GM12878 (cell line): ENCODE results near the gene MAF. TPM values are rescaled to one million over a fixed set of nuclear protein-coding genes. Genes with fewer than 3 reads are reported as not detected.

Source experiments
- ATAC-seq: fragments of 200-7000 bp; cut with Tn5 transposase; 3 replicates; pipeline ENCODE4 v1.9.1; 2020; ENCODE audit warnings: mild to moderate bottlenecking, moderate library complexity
- BruUV-seq: library from RNA; stranded (reverse); fragments of 400-500 nt; replicated peaks from 2 replicates; lab custom pipeline; 2021; lab: Mats Ljungman, UMichigan
- CTCF ChIA-PET: fragments of 300-600 bp; sonication (Branson Sonifier 250); formaldehyde crosslinking; extraction: SDS; loops from one replicate; lab custom pipeline; 2021; ENCODE audit warnings: inconsistent platforms; lab: Yijun Ruan, JAX
- POLR2A ChIA-PET: fragments of 350-600 bp; formaldehyde crosslinking; extraction: SDS; loops from one replicate; lab custom pipeline; 2021; ENCODE audit warnings: inconsistent platforms; lab: Charles Lee
- RAD21 ChIA-PET: fragments of 300-600 bp; sonication (Branson Sonifier 250); formaldehyde crosslinking; loops from one replicate; lab custom pipeline; 2023; ENCODE audit warnings: antibody characterized with exemption; ENCODE audit not compliant: unreplicated experiment; lab: Charles Lee
- SMC1A ChIA-PET: fragments of 300-600 bp; sonication (Branson Sonifier 250); formaldehyde crosslinking; loops from one replicate; lab custom pipeline; 2023; ENCODE audit not compliant: unreplicated experiment, uncharacterized antibody; lab: Charles Lee
- DNase-seq: peaks from one replicate; pipeline ENCODE4 v3.0.0-alpha.2; 2011; ENCODE audit warnings: low read depth, low spot score
- FAIRE-seq: peaks from 3 replicates; lab custom pipeline; 2011; peaks lifted over from hg19 to GRCh38; lab: Jason Lieb, UNC
- H2AFZ ChIP-seq: 2 replicates; pipeline ENCODE4 v1.6.0; 2011; ENCODE audit warnings: low read depth, low read length, control low read depth; ENCODE audit not compliant: control insufficient read depth
- H3K27ac ChIP-seq: 2 replicates; pipeline ENCODE4 v1.5.1; 2011; ENCODE audit warnings: control low read depth; ENCODE audit not compliant: control insufficient read depth, insufficient read depth
- H3K27me3 ChIP-seq, 2 experiments: replicated peaks in 1 of 2; 2 replicates each; pipeline versions ENCODE4 v1.6.0 to v1.6.1; 2011; ENCODE audit warnings: low read length in 1 of 2; ENCODE audit not compliant: control insufficient read depth in 2 of 2, insufficient read depth in 2 of 2
- H3K36me3 ChIP-seq, 2 experiments: 2 replicates each; pipeline ENCODE4 v1.5.1; 2011; ENCODE audit warnings: low read length in 1 of 2; ENCODE audit not compliant: control insufficient read depth in 2 of 2, insufficient read depth in 2 of 2
- H3K4me1 ChIP-seq: 2 replicates; pipeline ENCODE4 v1.6.1; 2011; ENCODE audit warnings: mild to moderate bottlenecking, low read length, moderate library complexity, mixed read lengths; ENCODE audit not compliant: control insufficient read depth, insufficient read depth
- H3K4me2 ChIP-seq: 2 replicates; pipeline ENCODE4 v1.6.0; 2011; ENCODE audit warnings: control low read depth; ENCODE audit not compliant: control insufficient read depth, insufficient read depth
- H3K4me3 ChIP-seq: fragments of 200-600 bp; sonication (generic); 2 replicates; pipeline ENCODE4 v1.5.1; 2016
- H3K79me2 ChIP-seq: 2 replicates; pipeline ENCODE4 v1.6.0; 2011; ENCODE audit warnings: low read length; ENCODE audit not compliant: control insufficient read depth, insufficient read depth
- H3K9ac ChIP-seq: 2 replicates; pipeline ENCODE4 v1.8.0; 2011; ENCODE audit warnings: low read length, control low read depth, mixed read lengths; ENCODE audit not compliant: control insufficient read depth, insufficient read depth
- H3K9me3 ChIP-seq: replicated peaks from 3 replicates; pipeline ENCODE4 v1.5.1; 2011; ENCODE audit warnings: mild to moderate bottlenecking, low read length; ENCODE audit not compliant: control insufficient read depth, insufficient read depth
- H4K20me1 ChIP-seq: 2 replicates; pipeline ENCODE4 v1.6.0; 2011; ENCODE audit not compliant: control insufficient read depth, insufficient read depth
- NRF1 ChIP-seq: conservative IDR thresholded peaks from 2 replicates; pipeline ENCODE4 v1.6.1; 2011; ENCODE audit warnings: mild to moderate bottlenecking, low read depth, low read length, improper control_type of control experiment
- RAD21 ChIP-seq: IDR thresholded peaks from 2 replicates; pipeline ENCODE4 v1.6.1; 2011; ENCODE audit warnings: mild to moderate bottlenecking, low read depth, low read length, moderate library complexity; ENCODE audit not compliant: insufficient read depth
- SMC3 ChIP-seq: IDR thresholded peaks from 2 replicates; pipeline ENCODE4 v1.6.1; 2011; ENCODE audit warnings: low read length, improper control_type of control experiment, borderline replicate concordance
- SREBF1 ChIP-seq: IDR thresholded peaks from 2 replicates; pipeline ENCODE4 v1.6.1; 2012; ENCODE audit warnings: mild to moderate bottlenecking, low read length
- SUZ12 ChIP-seq: fragments of 200-600 bp; sonication (generic); IDR thresholded peaks from one replicate; pipeline ENCODE4 v1.6.1; 2018; ENCODE audit warnings: antibody characterized with exemption, mild to moderate bottlenecking; ENCODE audit not compliant: unreplicated experiment
- WGBS: methylation state at CpG from one replicate; pipeline ENCODE4 v1.1.6; 2016; ENCODE audit warnings: low lambda C conversion rate; ENCODE audit not compliant: insufficient replicate concordance, insufficient coverage; ENCODE audit errors: missing lambda C conversion rate; 5-methylcytosine and 5-hydroxymethylcytosine counted together
- in situ Hi-C: fragments of 300-500 bp; cut with MboI; formaldehyde crosslinking; loops from 9 replicates; pipeline ENCODE4 v1.14.3; 2018; ENCODE audit warnings: mixed read lengths
- intact Hi-C: fragments of 100-400 bp; cut with micrococcal nuclease; formaldehyde crosslinking; loops from one replicate; pipeline ENCODE4 v1.14.2; 2022; ENCODE audit not compliant: unreplicated experiment
- polyA plus RNA-seq, 11 experiments: library from polyadenylated mRNA; depleted of rRNA in 4 of 11; unstranded in 6 of 11; stranded (reverse) in 5 of 11; fragments of >200 nt; fragmentation: Nextera tagmentation in 4 of 11; fragmentation: Illumina TruSeq in 1 of 11; extraction: Ambion mirVana in 4 of 11; extraction: Trizol in 1 of 11; gene quantifications; 1 replicate in 1 of 11; 2 replicates in 10 of 11; pipeline versions ENCODE4 v1.2.1 to v1.2.3, GENCODE V29; 2011 to 2016; ENCODE audit warnings: inconsistent platforms in 2 of 11, missing spikeins in 2 of 11, low read depth in 1 of 11
- total RNA-seq, 4 experiments: library from RNA; depleted of rRNA in 3 of 4; stranded (reverse); fragments of >200 nt in 3 of 4; fragmentation: Illumina TruSeq in 1 of 4; extraction: Trizol in 1 of 4; gene quantifications; 2 replicates each; pipeline versions ENCODE4 v1.2.1 to v1.2.3, GENCODE V29; 2013 to 2021
- TF ChIP-seq, protein P1 (sequence below), 3 experiments: IDR thresholded peaks in 2 of 3; conservative IDR thresholded peaks in 1 of 3; 2 replicates each; pipeline ENCODE4 v1.5.1; 2011; ENCODE audit warnings: low read depth in 3 of 3, low read length in 3 of 3, mild to moderate bottlenecking in 3 of 3, control low read depth in 2 of 3, moderate library complexity in 2 of 3, inconsistent platforms in 1 of 3, mixed read lengths in 1 of 3; ENCODE audit not compliant: control insufficient read depth in 2 of 3, insufficient read depth in 1 of 3; ENCODE audit errors: extremely low read depth in 1 of 3

The MAF gene
- total and polyA plus RNA-seq, 10 of the 15 experiments (the other 5 are each of a cell fraction or from before 2014, with no cell fraction given) = 0.03 to 0.13 TPM; not detected in 8

DNA sequence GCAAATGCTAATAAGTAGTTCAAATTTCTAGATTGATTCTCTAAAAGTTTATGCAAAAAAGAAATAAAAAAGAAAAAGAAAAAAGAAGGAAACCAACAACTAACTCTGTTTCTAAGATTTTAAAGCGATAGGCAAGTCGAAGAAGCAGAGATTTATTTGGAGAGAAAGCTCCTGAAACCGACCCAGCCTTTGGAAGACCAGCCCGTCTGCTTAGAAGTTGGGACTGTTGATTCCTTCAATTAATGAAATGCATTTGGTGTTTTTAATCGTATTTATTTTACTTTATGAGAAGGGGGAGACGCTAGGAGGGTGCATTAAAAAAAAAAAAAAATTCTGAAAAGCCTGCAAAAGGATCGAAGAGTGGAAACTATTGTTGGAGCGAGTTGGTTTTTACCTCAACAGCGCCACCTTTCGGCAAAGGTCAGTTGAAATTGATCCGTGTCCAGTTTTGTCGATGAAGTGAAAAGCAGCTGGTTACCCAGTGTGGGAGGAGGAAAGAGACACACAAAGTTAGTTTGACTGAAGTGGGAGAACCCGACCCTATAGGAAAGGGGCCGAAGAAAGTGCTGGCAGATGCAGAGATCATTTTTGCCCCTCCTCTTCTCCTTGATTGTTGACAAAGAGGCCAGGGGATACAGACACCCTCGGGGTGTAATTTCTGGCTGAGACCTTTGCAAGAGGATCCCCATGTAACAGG, 1.5 kb upstream of the MAF start:
- intact Hi-C loops (loop anchor here (5.0 kb wide), 3 partner anchors 675 to 1100 kb away; no protein-coding TSS in a partner anchor), in situ Hi-C loops (loop anchor here (10.0 kb wide), 2 partner anchors 1097 to 1477 kb away; no protein-coding TSS in a partner anchor)
- ATAC-seq (peak; percentile 74), FAIRE-seq (peak; percentile 74), DNase-seq (peak; percentile 13)
- ChIA-PET RAD21 (no interaction called here), POLR2A (no interaction called here), CTCF (interaction anchor here (0.6 to 1.8 kb wide), 18 partner anchors 11 to 1477 kb away, joined by 3 to 7 read pairs (median 4); no protein-coding TSS in a partner anchor), SMC1A (interaction anchor here (0.5 to 1.7 kb wide), 5 partner anchors 509 to 1475 kb away, joined by 3 to 4 read pairs (median 3); no protein-coding TSS in a partner anchor)
- BruUV-seq = no TSS peak
- WGBS = 3% methylated on average over 15 of the region's 15 CpGs
- H3K9ac ChIP-seq = no peak overlapping the region
- H3K27ac ChIP-seq = no peak overlapping the region
- peaks cover 3 to 12% of the 10 kb centered on the region in 2 experiments for H3K27me3 ChIP-seq
- H3K9me3 ChIP-seq = no peaks in the 10 kb centered on the region
- H4K20me1 ChIP-seq = no peaks in the 10 kb centered on the region
- no peak overlapping the region for H3K4me2 ChIP-seq
- no peak overlapping the region for H2AFZ ChIP-seq
- no peaks in the 10 kb centered on the region for H3K79me2 ChIP-seq
- H3K4me1 ChIP-seq = 0 out of 2 replicates have a peak, but pooled peaks cover 4% of the 10 kb centered on the region
- TF ChIP-seq SUZ12 = no peak
- no peak for TF ChIP-seq NRF1
- TF ChIP-seq, protein P1, sequence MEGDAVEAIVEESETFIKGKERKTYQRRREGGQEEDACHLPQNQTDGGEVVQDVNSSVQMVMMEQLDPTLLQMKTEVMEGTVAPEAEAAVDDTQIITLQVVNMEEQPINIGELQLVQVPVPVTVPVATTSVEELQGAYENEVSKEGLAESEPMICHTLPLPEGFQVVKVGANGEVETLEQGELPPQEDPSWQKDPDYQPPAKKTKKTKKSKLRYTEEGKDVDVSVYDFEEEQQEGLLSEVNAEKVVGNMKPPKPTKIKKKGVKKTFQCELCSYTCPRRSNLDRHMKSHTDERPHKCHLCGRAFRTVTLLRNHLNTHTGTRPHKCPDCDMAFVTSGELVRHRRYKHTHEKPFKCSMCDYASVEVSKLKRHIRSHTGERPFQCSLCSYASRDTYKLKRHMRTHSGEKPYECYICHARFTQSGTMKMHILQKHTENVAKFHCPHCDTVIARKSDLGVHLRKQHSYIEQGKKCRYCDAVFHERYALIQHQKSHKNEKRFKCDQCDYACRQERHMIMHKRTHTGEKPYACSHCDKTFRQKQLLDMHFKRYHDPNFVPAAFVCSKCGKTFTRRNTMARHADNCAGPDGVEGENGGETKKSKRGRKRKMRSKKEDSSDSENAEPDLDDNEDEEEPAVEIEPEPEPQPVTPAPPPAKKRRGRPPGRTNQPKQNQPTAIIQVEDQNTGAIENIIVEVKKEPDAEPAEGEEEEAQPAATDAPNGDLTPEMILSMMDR (IDR thresholded peaks at IDR 0.05 in 2 of 3, conservative IDR thresholded peaks at IDR 0.05 in 1 of 3; ENCODE audit: control insufficient read depth in 2 of 3, extremely low read depth in 1 of 3, insufficient read depth in 1 of 3, low read depth in 3 of 3, low read length in 3 of 3) = peak; percentile 63 to 70 (median 66)
- peak; percentile 75 for TF ChIP-seq RAD21
- no peak for TF ChIP-seq SREBF1
- TF ChIP-seq SMC3 = peak; percentile 41; the same call in 1 of the 2 replicates
- no peak overlapping the region for H3K4me3 ChIP-seq
- no peaks in the 10 kb centered on the region for H3K36me3 ChIP-seq
